ENCODE results near the gene NCK1. TPM values are rescaled to one million over a fixed set of nuclear protein-coding genes. Genes with fewer than 3 reads are reported as not detected.

NCK1 gene
- total RNA-seq = 19.7 TPM

DNA sequence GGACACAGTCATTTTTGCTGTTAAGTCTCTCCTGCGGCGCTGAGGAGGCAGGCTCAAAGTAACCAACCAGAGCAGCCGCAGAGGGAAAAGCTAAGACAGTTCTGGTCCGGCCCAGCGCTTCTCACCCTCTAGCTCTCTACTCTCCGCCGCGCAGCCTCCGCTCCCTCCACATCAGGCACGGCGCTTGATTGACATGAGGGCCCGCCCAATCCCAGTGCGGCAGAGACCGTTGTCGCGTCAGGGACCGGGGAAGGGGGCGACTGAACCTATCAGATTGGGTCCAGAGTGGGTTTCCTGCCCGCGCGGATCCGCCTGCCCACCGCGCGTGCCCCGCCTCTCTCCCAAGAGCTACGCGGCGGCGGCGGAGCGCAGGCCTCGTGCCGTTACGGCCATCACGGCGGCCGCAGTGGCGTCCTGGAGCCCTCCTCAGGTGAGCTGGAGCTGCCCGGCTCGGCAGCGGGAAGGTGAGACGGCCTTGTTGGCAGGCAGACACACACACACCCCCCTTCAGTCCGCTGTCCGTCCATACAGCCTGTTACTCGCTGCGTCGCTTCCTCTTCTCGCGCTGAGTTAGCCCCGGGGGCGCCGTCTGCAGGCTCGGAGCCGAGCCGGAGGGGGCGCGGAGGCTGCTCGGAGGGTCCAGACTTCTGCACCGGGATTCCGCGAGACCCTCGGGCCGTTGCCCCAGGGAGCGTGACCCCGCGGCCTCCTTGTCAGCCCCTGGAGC, at the start of gene NCK1:
Gene NCK1 (plus strand): TSS at position 319 of the 727 bp plus-strand sequence. CDS start 65,794 bp downstream, outside the sequence.
- peak; percentile 91 to 99 (median 98) for DNase-seq (ENCODE audit: low read depth in 2 of 3, low spot score in 2 of 3)

DNA sequence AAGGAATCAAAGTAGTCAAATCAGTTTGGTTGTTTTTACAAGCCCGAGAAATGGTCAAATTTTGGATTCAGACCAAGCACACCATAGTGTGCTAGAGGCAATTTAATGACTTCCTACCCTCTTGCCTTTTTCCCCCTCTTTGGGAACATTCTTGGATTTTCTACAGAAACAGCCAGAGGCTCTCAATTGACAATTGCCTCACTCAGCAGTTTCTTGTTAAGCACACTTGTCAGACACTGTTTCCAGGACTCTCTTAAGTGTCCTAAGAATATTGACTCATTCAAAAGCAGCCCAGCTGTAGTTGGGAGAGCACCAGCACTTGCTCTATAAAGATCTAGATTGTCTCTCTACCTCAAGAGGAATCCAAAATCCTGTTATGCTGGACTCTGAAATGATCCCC, 44.6 kb upstream of the NCK1 start:
- no peak for DNase-seq (ENCODE audit: low read depth in 2 of 3, low spot score in 2 of 3)

DNA sequence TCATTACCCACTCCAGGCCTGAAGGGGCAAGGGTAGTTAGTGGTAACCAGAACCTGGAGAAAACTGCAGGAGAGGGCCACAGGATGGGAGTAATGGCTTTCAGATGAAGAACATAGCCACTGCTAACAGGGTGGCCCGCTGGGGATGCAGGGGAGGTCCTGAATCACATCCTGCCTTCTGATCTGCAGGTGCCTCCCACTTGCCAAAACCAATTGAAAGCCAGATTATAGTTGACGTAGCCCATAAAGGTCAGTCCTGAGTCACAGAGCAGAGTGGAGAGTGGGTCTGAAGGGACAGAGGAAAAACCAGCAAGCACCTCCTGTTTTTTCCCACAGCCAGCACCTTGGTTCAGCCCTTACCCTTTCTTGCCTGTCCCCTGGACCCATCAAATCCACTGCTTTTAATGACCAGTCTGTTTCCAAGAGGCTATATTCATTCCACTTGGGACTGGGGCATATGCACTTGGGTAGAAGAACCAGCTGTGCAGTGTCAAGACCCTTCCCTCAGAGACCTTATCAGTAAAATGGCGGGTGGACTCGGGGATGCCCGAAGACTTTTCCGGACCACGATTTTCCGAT, 43.7 kb upstream of the NCK1 start:
- peak in 2 of 3 donors; percentile 80 to 87 for DNase-seq (ENCODE audit: low read depth in 2 of 3, low spot score in 2 of 3)

DNA sequence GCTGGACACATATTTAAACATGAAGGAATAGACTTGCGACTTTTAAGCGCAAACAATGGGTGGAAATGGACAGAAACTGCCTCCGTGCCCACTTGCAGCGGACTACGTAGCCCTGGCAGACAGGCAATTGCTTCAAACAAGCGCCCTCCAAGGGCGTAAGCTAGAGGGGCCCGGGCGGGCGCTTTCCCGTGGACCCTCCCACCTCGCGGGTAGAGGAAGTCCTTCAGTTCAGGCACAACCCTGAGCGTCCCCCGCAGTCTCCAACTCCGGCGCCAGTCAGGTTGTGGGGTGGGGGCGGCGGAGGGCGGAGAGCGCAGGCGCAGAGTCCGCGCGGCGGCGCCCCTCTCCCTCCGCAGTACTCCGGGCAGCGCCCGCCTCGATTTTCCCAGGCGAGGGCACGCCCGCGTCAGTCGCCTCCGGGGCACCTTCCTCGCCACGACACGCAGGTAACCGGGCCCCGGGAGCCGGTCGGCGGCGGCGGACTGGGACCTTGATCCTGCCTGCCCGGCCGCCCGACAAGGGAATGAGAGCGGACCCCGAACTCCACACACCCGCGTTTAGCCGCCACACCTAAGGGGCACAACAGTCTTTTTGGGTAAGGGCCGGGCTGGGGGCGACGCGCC, 43.1 kb upstream of the NCK1 start, which contains the start of gene SLC35G2:
Gene SLC35G2 (plus strand): TSS at position 358 of the 623 bp plus-strand sequence. CDS start 35,335 bp downstream, outside the sequence.
- peak in 2 of 3 donors; percentile 83 to 93 for DNase-seq (ENCODE audit: low read depth in 2 of 3, low spot score in 2 of 3)

DNA sequence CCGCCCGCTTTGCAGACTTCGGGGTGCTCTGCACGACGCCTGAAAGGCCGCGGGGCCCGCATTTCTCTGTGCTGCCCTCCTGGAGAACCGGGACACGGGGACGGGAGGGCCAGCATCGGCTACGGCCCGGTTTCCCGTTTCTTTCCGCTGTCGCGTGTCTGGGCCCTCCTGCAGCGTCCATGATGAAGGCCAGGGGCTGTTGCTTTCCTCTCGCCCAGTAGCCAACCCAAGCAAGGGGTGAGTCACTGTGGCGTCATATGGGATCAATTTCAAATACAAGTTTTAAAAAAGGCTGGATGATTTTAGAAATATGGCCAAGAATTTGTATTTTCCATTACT, 42.6 kb upstream of the NCK1 start:
- peak in 2 of 3 donors; percentile 42 to 47 for DNase-seq (ENCODE audit: low read depth in 2 of 3, low spot score in 2 of 3)

DNA sequence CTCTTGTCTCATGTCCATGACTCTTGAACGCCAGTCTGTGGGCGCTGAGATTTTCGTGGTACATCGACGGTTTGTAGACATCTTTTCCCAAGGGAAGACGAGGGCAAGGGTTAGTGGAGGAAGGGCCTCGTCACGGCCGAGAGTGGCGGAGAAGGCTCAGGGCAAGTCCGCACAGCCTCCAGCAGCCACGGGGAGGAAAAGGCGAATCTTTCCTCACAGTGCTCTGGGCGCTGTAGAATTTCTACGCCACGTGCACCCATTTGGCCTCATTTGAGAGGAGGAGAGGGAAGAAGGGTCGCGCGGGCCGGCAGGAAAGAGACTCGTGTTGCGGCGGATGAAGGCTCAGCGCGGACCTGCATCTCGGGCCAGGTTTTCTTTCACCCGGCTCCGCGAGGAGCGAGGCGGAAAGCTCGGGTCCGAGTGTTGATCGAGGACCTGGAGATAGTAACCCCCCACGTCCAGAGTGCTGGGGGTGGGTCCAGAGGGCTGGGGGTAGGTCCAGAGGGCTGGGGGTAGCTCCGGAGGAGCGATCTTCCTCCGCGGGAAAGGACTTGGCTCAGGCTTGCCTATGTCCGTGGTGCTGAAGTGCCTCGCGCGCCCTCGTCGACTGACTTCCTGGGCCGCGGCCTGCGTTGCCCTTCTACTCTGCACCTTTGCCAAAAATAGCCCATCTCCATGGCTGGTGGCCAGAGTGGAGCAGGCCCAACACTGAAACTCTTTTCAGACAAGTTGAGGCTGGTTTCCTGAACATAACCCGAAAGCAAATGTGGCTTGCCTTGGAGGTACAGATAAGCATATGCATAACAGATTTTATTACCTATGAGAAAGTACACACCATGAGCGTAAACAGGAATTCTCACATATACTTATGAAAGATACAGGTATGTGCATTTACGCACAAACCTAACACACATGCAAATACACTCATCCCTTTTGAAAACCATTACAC, 42.0 kb upstream of the NCK1 start:
- DNase-seq (ENCODE audit: low read depth in 2 of 3, low spot score in 2 of 3) = peak in 2 of 3 donors; percentile 37 to 47

DNA sequence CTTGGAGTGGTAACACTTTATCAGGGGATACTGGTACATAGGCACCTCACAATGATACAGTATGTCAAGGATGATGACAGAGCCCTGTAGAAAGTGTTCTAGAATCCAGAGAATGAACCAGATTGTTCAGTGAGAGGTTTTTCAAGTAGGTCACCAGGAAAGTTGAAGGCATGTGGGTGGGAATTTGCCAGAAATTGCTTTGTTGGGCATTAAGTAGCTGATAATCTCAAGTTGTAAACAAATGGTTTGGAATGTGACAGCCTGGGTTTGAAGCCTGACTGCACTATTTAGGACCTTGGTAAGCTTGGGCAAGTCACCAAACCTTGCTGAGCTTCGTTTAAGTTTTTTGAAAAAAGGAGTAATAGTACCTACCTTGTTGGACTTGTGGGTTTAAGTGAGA, 30.5 kb upstream of the NCK1 start:
- DNase-seq (ENCODE audit: low read depth in 2 of 3, low spot score in 2 of 3) = no peak

DNA sequence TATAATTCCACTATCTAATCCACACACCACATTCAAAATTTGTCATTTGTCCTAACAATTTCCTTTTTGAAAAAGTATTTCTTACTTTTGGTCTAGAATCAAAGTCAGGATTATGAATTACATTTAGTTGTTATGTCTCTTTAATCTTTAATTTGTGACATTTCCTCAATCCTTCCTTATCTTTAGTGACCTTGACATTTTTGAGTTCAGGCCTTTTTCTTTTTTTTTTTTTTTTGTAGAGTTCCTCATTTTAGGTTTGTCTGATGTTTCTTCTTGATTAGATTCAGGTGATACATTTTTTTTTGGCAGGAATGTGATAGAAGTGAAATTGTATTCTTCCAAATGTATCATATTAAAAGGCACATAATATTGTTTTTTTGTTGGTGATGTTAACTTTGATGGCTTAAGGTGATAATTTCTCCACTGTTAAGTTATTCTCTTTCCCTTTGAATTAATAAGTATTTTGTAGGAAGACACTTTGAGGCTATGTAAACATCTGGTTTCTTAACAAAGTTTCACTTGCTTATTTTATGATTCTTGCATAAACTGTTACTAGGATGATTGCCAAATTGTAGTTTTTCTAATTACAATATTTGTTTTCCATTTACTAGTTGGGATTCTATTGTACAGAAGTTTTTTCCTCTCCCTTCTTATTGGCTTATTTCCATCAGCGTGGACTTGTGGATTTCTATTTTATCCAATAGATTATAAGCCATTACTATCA, 26.8 kb upstream of the NCK1 start:
- peak in 1 of 3 donors; percentile 32 for DNase-seq (ENCODE audit: low read depth in 2 of 3, low spot score in 2 of 3)

DNA sequence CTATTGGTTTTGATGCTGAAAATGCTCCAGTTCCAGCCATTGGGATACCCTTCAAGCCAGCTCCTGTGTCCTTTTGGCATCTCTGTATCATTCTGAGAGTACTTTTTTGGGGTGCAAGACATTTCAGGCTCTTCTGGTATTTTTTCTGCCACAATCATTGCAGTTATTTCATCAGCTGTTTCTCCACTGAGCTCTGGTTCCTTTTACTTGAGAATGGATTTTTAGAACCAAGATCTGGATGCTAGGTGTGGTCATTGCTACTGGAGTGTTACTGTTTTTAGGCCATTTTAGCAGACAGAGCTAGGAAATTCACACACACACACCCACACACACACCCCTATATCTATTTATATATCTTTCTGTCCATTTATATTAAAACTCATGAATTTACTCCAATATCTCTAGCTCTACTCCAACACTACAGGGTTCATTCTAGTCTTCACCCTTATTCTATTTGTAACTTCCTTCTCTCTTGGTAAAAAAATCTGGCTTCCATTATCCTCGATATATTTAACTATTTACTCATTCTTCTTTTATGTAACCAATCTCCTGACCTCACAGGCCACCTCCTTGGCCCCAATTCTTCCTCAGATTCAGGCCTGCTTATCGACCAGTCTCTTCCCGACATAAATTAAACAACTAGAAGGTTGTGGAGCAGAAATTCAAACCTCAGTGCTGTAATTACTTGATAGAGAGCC, 26.0 kb upstream of the NCK1 start:
- DNase-seq (ENCODE audit: low read depth in 2 of 3, low spot score in 2 of 3) = no peak

DNA sequence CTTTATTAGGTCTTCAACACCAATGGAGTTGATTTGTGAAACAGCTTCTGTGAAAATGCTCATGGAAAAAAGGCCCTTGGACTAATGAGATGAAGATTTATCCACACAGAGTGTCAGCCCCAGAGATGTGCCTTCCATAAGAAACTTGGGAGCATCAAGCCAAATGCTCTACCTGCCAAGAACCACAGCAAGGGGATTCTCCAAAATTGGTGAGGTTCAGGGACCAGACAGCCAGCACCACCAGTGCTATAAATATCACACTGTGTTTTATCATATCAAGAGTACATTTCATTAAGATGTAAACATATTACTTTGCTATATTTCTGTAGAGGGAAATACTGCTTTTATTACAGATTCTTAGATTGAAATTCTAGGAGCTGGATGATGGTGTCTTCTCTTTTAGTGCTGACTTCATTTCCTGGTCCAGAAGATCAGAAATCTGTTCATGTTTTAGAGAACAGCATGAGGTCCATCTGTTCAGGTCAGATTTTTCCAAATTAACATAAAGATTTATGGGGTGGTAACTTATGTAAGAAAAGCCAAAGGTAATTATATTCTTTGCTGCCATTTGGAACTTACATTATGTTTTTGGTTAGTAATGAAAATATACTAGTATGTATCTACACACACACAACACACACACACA, 25.4 kb upstream of the NCK1 start:
- DNase-seq (ENCODE audit: low read depth in 2 of 3, low spot score in 2 of 3) = no peak

DNA sequence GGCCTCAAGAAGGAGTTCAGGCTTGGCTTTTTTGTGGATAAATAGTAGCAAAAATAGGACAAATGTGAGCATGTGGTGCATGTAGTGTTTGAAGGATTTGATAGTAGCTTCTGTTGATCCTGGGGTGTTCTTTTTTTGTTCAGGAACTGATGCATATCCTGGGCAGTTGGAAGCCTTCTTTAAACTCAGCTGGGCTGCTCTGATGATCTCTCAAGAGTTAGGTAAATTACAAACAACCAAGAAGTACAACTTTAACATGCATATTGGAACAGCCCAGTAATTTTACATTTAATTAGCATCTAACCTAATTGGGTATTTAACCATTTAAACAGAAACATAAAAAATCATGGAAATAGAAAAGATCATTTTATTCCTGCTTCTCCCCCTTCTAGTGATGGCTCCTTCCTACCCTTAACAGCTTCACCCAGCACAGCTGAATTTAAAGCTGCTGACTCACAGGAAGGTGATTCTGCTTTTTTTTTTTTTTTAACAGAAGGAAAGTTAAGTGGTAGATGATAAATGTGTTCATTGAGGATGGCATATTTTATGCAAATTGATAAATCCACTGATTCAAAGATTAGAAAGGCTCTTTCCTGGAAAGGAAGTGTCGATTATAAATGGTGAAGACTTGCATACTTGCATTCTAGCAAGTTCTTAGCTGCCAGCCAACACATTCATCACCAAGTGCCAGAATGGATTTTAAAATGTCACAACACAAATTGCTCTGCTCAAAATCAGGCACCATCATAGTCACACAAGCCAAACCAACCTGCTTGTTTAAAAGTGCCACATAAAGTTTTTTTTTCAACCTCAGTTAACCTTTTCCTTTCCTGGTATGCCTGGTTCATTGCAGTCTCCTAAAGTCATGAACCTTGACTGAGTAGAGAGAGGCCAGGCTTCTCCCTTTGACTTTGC, 23.1 kb upstream of the NCK1 start:
- peak in 2 of 3 donors; percentile 80 to 89 for DNase-seq (ENCODE audit: low read depth in 2 of 3, low spot score in 2 of 3)

DNA sequence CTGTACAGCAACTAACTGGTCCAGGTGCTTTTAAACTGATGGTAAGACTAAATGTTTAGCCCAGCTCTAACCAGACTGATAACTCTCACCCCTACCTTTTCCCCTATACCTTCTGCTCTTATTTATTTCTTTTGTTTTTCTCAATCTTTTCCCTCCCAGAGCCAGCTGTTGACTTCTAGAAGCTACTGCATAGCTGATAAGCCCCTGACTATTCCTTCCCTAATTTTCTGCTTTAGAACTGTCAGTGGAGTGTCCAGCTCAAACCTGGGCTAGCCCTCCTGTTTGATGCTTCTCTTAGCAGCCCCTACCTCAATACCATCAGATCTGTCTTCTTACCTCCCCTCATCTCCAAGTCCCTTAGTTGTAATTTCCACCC, 22.5 kb upstream of the NCK1 start:
- no peak for DNase-seq (ENCODE audit: low read depth in 2 of 3, low spot score in 2 of 3)

DNA sequence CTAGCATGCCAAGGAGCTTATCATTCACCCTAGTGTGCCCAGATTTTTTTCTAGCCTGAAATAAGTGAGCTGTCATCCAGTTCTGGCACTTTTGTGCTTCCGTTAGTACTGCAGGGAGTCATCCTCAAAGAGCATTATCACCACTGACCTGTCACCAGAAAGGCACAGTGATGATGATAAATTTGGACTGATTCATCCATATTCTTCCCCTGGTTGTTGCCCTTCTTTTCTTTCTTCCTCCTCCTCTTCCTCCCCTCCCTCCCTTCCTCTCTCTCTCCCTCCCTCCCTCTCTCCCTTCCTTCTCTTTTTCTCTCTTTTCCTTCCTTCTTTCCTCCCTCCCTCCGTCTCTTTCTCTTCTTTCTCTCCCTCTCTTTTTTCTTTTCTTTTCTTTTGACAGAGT, 21.8 kb upstream of the NCK1 start:
- DNase-seq (ENCODE audit: low read depth in 2 of 3, low spot score in 2 of 3) = no peak

DNA sequence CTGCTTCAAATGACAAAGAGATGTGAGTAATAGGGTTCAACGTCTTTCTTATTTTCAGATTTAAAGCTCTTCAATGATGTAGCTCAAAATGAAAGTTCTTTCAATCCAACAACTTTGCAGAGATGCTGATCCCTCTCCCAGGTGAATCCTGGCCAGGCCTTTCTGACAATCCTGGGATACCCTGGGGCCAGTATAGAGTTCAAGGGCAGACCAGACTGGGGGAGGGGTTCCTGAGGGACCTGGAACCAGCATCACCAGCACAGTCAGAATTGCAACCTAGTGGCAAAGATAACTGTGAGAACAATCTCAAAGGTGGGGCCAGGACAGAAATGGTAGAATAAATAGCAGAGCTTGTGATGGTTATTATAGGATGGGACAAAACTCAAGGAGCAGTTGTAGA, 19.7 kb upstream of the NCK1 start:
- no peak for DNase-seq (ENCODE audit: low read depth in 2 of 3, low spot score in 2 of 3)

DNA sequence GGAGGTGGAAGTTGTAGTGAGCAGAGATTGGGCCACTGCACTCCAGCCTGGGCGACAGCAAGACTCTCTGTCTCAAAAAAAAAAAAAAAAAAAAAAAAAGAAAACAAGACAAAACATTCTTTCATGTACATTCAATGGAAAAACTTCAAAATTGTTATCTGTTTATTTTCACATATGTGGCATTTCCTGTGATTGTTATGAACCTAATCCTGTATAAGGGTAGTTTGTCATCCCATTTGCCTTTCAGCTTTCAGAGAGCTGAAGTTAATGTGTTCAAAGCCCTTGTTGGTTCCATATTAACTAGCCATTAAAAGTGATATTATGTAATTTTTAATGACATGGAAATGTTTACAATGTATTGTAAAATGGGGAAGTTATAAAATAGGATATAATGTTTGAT, 17.3 kb upstream of the NCK1 start:
- DNase-seq (ENCODE audit: low read depth in 2 of 3, low spot score in 2 of 3) = no peak

DNA sequence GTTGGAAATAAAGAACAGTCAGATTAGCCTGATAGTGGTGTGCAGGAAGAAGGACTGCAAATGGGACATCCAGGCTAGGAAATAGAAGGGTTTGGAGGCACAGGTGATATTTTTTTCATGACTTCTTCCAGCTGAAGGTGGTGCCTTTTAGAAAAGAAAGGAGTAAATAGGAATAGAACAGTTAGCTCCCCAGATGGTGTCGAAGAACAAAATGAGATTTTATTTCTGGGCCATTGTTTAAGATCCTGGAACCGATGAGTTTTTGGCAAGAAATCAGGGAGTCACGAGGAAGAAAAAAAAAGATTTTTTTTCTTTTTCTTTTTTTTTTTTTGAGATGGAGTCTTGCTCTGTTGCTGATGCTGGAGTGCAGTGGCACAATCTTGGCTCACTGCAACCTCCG, 9.8 kb upstream of the NCK1 start:
- no peak for DNase-seq (ENCODE audit: low read depth in 2 of 3, low spot score in 2 of 3)

DNA sequence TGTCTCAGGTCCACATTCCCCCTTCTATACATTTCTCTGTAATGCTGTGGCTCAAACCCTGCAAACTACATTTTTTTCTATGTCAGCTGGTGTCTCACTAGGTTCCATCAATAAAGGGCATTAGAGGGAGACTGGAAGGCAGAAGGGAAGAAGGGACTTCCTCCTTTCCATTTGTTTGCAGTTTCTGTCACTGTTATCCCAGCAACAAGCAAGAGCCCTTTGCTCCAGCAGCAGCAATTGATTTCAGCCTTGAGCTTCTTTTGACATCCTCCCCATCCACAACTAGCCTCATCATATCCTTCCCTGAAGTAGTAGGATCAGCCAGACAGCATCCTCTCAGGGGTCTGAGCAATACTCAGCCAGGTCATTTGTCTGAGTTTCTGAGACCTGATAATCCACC, 5.3 kb upstream of the NCK1 start:
- DNase-seq (ENCODE audit: low read depth in 2 of 3, low spot score in 2 of 3) = no peak

DNA sequence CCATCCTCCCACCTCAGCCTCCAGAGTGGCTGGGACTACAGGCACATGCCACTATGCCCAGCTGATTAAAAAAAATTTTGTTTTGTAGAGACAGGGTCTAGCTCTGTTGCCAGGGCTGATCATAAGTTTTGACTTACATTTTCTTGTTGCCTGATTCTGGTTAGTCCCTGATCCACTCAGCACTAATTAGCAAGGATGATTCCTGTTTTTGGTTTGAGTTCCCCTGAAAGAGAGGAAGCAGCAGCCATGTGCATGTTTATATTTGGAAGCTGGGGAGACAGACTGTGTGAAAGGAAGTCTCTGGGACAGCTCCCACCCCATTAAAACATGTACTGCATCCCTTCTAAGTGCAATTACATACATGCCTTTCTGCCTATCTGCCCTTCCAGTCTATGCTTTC, 3.6 kb upstream of the NCK1 start:
- peak in 1 of 3 donors; percentile 16 for DNase-seq (ENCODE audit: low read depth in 2 of 3, low spot score in 2 of 3)
